NCI-H774 (cell line): ENCODE data around the gene PDE6A.

Source experiments
- DNase-seq: peaks from one replicate; lab custom pipeline; 2025; lab: John Stamatoyannopoulos, UW

PDE6A gene

GRCh38 chr5:149930043-149930748, 14.4 kb downstream of the PDE6A start:
- no peak for DNase-seq

GRCh38 chr5:149924486-149924885, 20.1 kb downstream of the PDE6A start:
- no peak for DNase-seq

GRCh38 chr5:149922950-149923349, 21.6 kb downstream of the PDE6A start:
- DNase-seq: no peak

- no peak for DNase-seq
Measured at GRCh38 chr5:149921597-149921996, 23.0 kb downstream of the PDE6A start.

GRCh38 chr5:149917073-149917676, 27.4 kb downstream of the PDE6A start:
- DNase-seq: no peak

GRCh38 chr5:149916334-149917072, 28.1 kb downstream of the PDE6A start:
- DNase-seq: no peak

- no peak for DNase-seq
Measured at GRCh38 chr5:149915392-149916260, 29.0 kb downstream of the PDE6A start.

- no peak for DNase-seq
Measured at GRCh38 chr5:149913436-149914419, 30.9 kb downstream of the PDE6A start.

- DNase-seq: no peak
Measured at GRCh38 chr5:149912226-149912871, 32.2 kb downstream of the PDE6A start.

GRCh38 chr5:149911031-149911430, 33.6 kb downstream of the PDE6A start:
- DNase-seq: no peak

GRCh38 chr5:149907828-149908227, 36.8 kb downstream of the PDE6A start:
- no peak for DNase-seq

- DNase-seq: no peak
Measured at GRCh38 chr5:149904977-149905376, 39.6 kb downstream of the PDE6A start.

- DNase-seq: no peak
Measured at GRCh38 chr5:149904293-149904886, 40.2 kb downstream of the PDE6A start.

GRCh38 chr5:149903404-149903803, 41.2 kb downstream of the PDE6A start:
- DNase-seq: no peak

- no peak for DNase-seq
Measured at GRCh38 chr5:149902177-149902576, 42.4 kb downstream of the PDE6A start.

- DNase-seq: no peak
Measured at GRCh38 chr5:149901511-149901910, 43.1 kb downstream of the PDE6A start.

- no peak for DNase-seq
Measured at GRCh38 chr5:149900390-149900789, 44.2 kb downstream of the PDE6A start.

GRCh38 chr5:149898811-149899210, 45.8 kb downstream of the PDE6A start:
- DNase-seq: no peak

GRCh38 chr5:149895416-149896345, 48.9 kb downstream of the PDE6A start:
- no peak for DNase-seq
